Ecto neural progenitor cell (in vitro differentiated cells): ENCODE measurements around the gene SV2A.
A peak's percentile ranks its signal among the peaks of the same experiment; 100 is the strongest.
"Not testable (repeated sequence)": the region's sequence is repeated elsewhere in the genome, so short reads cannot be mapped to it uniquely, and the experiment has no call there.

ENCODE experiments used
- DNase-seq: peaks from one replicate; pipeline ENCODE4 v3.0.0-alpha.2; 2018; ENCODE audit warnings: low spot score

The SV2A gene

GRCh38 chr1:149886396-149887195, 31.0 kb downstream of the SV2A start:
- DNase-seq: peak; percentile 90

GRCh38 chr1:149886121-149886395, 31.6 kb downstream of the SV2A start:
- not testable (repeated sequence) for DNase-seq

GRCh38 chr1:149885339-149886120, 32.1 kb downstream of the SV2A start:
- peak; percentile 78 for DNase-seq

GRCh38 chr1:149884433-149885338, 33.0 kb downstream of the SV2A start:
- DNase-seq: no peak

GRCh38 chr1:149883598-149884247, 33.9 kb downstream of the SV2A start:
- DNase-seq: no peak

- no peak for DNase-seq
Measured at GRCh38 chr1:149881876-149882275, 35.8 kb downstream of the SV2A start.

- DNase-seq: no peak
Measured at GRCh38 chr1:149879556-149879955, 38.1 kb downstream of the SV2A start.

GRCh38 chr1:149877211-149877946, 40.3 kb downstream of the SV2A start:
- no peak for DNase-seq

- not testable (repeated sequence) for DNase-seq
Measured at GRCh38 chr1:149873060-149873459, 44.6 kb downstream of the SV2A start.

GRCh38 chr1:149866887-149867286, 50.8 kb downstream of the SV2A start:
- not testable (repeated sequence) for DNase-seq

- not testable (repeated sequence) for DNase-seq
Measured at GRCh38 chr1:149861497-149862054, 56.1 kb downstream of the SV2A start.

GRCh38 chr1:149860684-149861496, 56.8 kb downstream of the SV2A start:
- DNase-seq: not testable (repeated sequence)

GRCh38 chr1:149860271-149860670, 57.4 kb downstream of the SV2A start:
- DNase-seq: not testable (repeated sequence)
